ENCODE results near the gene NUP133. TPM values are rescaled to one million over a fixed set of nuclear protein-coding genes. Genes with fewer than 3 reads are reported as not detected.

Gene NUP133
- total RNA-seq, 4 donors from 2014 or later, result 18.4 to 30.8 (median 23.7) TPM

GRCh38 chr1:229552732-229553131 lies 44.6 kb upstream of the NUP133 start:
- in situ Hi-C loops (cut with MboI; ENCODE audit: low sequenced_read_pairs in 4 of 4), result no loop called here
- Histone ChIP-seq H3K27ac (no peak overlapping the region), H3K27me3 (no peaks in the 10 kb centered on the region), H3K36me3 (peaks cover 0 to 6% of the 10 kb centered on the region in 2 donors), H3K9me3 (no peaks in the 10 kb centered on the region), H3K4me1 (peaks cover 20 to 47% of the 10 kb centered on the region in 2 donors), H3K4me3 (no peak overlapping the region)
- no peak for DNase-seq
- no peak for ATAC-seq
- intact Hi-C loops (cut with DNase I; ENCODE audit: low total_unique reads), result loop anchor here (10.0 kb wide), 1 partner anchor 292 kb away; no protein-coding TSS in a partner anchor
- TF ChIP-seq POLR2A (IDR thresholded peaks at IDR 0.05) (no peak), CTCF (IDR thresholded peaks at IDR 0.05 in 4 of 5, conservative IDR thresholded peaks at IDR 0.05 in 1 of 5) (no peak)

DNA sequence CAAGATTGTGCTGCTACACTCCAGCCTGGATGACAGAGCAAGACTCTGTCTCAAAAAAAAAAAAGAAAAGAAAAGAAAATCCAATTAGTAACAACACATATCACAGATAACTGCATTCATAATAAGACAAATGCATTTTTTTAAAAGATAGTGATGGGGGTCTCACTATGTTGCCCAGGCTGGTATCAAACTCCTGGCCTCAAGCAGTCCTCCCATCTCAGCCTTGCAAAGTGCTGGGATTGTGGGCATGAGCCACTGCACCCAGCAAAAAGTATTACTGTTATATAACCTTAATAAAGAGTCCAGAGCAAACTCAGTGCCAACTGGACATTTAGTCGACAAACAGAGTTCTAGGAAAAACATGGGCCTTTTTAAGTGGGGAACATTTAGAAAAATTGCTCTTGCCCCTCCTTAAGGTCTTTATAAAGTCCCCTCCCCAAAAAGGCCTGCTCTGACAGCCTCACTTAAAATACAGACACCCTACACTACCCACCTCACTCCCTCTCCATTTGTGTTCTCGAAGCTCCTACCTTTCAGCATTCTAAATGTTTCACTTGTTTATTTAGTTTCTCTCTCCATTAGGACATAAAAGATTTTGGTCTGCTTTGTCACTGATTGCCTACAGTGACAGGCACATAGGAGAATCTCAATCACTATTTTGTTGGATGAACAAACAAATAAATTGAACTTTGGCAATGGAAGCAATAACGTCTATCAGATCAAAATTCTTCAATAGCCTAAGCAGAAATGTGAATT lies 42.8 kb upstream of the NUP133 start:
- no peak for TF ChIP-seq POLR2A (IDR thresholded peaks at IDR 0.05)
- no peak for TF ChIP-seq CTCF (IDR thresholded peaks at IDR 0.05 in 4 of 5, conservative IDR thresholded peaks at IDR 0.05 in 1 of 5)
- intact Hi-C loops (cut with DNase I; ENCODE audit: low total_unique reads), result loop anchor here (10.0 kb wide), 1 partner anchor 294 kb away; no protein-coding TSS in a partner anchor
- Histone ChIP-seq H3K36me3 (peaks cover 0 to 23% of the 10 kb centered on the region in 2 donors), H3K27ac (no peak overlapping the region), H3K4me3 (no peak overlapping the region), H3K27me3 (no peaks in the 10 kb centered on the region), H3K4me1 (peaks cover 6 to 30% of the 10 kb centered on the region in 2 donors), H3K9me3 (no peaks in the 10 kb centered on the region)
- ATAC-seq, result no peak
- no peak for DNase-seq
- in situ Hi-C loops (cut with MboI; ENCODE audit: low sequenced_read_pairs in 4 of 4), result no loop called here

DNA sequence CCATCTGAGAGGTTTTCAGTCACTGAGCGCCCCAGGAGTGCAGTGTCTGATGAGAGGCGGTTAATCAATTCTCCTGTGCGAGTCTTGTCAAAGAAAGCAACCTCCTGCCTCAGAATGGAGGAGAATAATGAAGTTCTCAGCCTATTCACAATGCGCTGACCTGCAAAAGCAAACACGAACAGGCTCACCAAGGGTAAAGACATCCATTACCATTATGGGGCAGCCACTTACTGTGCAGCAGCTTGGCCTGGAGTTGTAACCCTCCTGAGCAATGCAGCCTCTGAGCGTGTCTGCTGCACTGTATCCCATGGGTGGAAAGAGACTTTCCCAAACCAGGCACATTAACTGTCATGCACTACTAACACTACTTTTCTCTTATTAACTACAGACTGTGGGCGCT lies 39.4 kb upstream of the NUP133 start:
- peaks cover 0 to 29% of the 10 kb centered on the region in 2 donors for H3K36me3 ChIP-seq
- intact Hi-C loops (cut with DNase I; ENCODE audit: low total_unique reads) (no loop called here), in situ Hi-C loops (cut with MboI; ENCODE audit: low sequenced_read_pairs in 4 of 4) (no loop called here)
- H3K27ac ChIP-seq, result no peak overlapping the region
- H3K9me3 ChIP-seq, result no peaks in the 10 kb centered on the region
- H3K27me3 ChIP-seq, result no peaks in the 10 kb centered on the region
- DNase-seq (no peak), ATAC-seq (no peak)
- no peak overlapping the region for H3K4me3 ChIP-seq
- H3K4me1 ChIP-seq, result peaks cover 0 to 9% of the 10 kb centered on the region in 2 donors
- TF ChIP-seq CTCF (IDR thresholded peaks at IDR 0.05 in 4 of 5, conservative IDR thresholded peaks at IDR 0.05 in 1 of 5) (no peak), POLR2A (IDR thresholded peaks at IDR 0.05) (no peak)

DNA sequence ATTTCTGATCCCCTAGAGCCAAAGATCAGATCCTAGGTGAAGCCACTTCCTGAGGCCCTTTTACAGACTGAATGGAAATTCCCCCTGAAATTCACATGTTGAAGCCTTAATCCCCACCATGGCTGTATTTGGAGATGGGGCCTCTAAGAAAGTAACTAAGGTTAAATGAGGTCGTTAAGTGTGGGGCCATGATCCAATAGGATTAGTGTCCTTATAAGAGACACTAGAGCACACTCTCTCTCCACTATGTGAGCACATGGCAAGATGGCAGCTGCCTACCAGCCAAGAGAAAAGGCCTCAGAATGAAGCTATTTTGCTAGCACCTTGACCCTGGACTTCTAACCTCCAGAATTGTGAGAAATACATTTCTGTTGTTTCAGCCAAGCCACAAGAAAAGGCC lies 36.4 kb upstream of the NUP133 start:
- Histone ChIP-seq H3K4me1 (no peaks in the 10 kb centered on the region), H3K27ac (no peak overlapping the region), H3K27me3 (no peaks in the 10 kb centered on the region), H3K36me3 (peaks cover 0 to 53% of the 10 kb centered on the region in 2 donors), H3K9me3 (no peaks in the 10 kb centered on the region), H3K4me3 (no peak overlapping the region)
- intact Hi-C loops (cut with DNase I; ENCODE audit: low total_unique reads), result no loop called here
- in situ Hi-C loops (cut with MboI; ENCODE audit: low sequenced_read_pairs in 4 of 4), result no loop called here
- no peak for DNase-seq
- TF ChIP-seq CTCF (IDR thresholded peaks at IDR 0.05 in 4 of 5, conservative IDR thresholded peaks at IDR 0.05 in 1 of 5), result no peak
- no peak for ATAC-seq

Measured in gastrocnemius medialis (tissue), 4 donors.